Ishikawa (cell line): ENCODE results near the gene CCSER1.

Experiments
- CREB1 ChIP-seq: IDR thresholded peaks from 2 replicates; pipeline ENCODE4 v1.6.1; 2012; ENCODE audit warnings: low read depth
- EP300 ChIP-seq: IDR thresholded peaks from 2 replicates; pipeline ENCODE4 v1.6.1; 2012; ENCODE audit warnings: borderline replicate concordance
- NFIC ChIP-seq: IDR thresholded peaks from 2 replicates; pipeline ENCODE4 v1.6.1; 2012
- TAF1 ChIP-seq: IDR thresholded peaks from 2 replicates; pipeline ENCODE4 v1.6.1; 2012; ENCODE audit warnings: low read depth, mild to moderate bottlenecking
- TF ChIP-seq, protein P1 (sequence below): IDR thresholded peaks from 2 replicates; pipeline ENCODE4 v1.6.1; 2012; ENCODE audit warnings: low read depth, mild to moderate bottlenecking

DNA sequence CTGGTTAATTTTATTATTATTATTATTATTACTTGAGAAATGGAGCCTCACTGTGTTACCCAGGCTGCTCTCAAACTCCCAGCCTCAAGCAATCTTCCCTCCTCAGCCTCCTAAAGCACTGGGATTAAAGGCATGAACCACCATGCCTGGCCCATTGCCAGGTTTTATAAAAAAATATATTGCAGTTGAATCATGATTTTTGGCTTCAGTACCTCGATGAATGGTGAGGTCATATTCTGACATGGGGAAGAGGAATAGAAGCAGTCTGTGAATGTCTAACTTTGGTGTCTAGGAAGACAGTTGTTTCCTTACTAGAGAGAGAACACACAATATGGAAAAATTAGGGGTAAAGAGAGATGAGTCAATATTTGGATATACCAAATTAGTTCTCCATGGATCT, 32.0 kb downstream of the CCSER1 start:
- TF ChIP-seq EP300 (no peak), NFIC (no peak), CREB1 (no peak), TAF1 (no peak)
- TF ChIP-seq, protein P1, sequence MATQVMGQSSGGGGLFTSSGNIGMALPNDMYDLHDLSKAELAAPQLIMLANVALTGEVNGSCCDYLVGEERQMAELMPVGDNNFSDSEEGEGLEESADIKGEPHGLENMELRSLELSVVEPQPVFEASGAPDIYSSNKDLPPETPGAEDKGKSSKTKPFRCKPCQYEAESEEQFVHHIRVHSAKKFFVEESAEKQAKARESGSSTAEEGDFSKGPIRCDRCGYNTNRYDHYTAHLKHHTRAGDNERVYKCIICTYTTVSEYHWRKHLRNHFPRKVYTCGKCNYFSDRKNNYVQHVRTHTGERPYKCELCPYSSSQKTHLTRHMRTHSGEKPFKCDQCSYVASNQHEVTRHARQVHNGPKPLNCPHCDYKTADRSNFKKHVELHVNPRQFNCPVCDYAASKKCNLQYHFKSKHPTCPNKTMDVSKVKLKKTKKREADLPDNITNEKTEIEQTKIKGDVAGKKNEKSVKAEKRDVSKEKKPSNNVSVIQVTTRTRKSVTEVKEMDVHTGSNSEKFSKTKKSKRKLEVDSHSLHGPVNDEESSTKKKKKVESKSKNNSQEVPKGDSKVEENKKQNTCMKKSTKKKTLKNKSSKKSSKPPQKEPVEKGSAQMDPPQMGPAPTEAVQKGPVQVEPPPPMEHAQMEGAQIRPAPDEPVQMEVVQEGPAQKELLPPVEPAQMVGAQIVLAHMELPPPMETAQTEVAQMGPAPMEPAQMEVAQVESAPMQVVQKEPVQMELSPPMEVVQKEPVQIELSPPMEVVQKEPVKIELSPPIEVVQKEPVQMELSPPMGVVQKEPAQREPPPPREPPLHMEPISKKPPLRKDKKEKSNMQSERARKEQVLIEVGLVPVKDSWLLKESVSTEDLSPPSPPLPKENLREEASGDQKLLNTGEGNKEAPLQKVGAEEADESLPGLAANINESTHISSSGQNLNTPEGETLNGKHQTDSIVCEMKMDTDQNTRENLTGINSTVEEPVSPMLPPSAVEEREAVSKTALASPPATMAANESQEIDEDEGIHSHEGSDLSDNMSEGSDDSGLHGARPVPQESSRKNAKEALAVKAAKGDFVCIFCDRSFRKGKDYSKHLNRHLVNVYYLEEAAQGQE = no peak
